Testis (tissue), 3 donors: ENCODE measurements around the gene LMNTD2. TPM values are rescaled to one million over a fixed set of nuclear protein-coding genes. Genes with fewer than 3 reads are reported as not detected.

Experiments
- DNase-seq: peaks from one replicate; pipeline ENCODE4 v3.0.0-alpha.2; 2019
- H3K27ac ChIP-seq, 2 donors: fragments of 200-600 bp; sonication (generic); one replicate each; pipeline ENCODE4 v1.5.1; 2019
- H3K27me3 ChIP-seq: fragments of 200-600 bp; sonication (generic); one replicate; pipeline ENCODE4 v1.5.1; 2019
- H3K36me3 ChIP-seq: fragments of 200-600 bp; sonication (generic); one replicate; pipeline ENCODE4 v1.5.1; 2017; ENCODE audit warnings: low read depth; ENCODE audit errors: missing control alignments
- H3K4me1 ChIP-seq: fragments of 200-600 bp; sonication (generic); one replicate; pipeline ENCODE4 v1.5.1; 2019
- H3K4me3 ChIP-seq, 2 donors: fragments of 200-600 bp; sonication (generic); one replicate each; pipeline ENCODE4 v1.5.1; 2017 to 2019
- H3K9me3 ChIP-seq: fragments of 200-600 bp; sonication (generic); one replicate; pipeline ENCODE4 v1.5.1; 2017
- POLR2A ChIP-seq: fragments of 450-650 bp; IDR thresholded peaks from one replicate; pipeline ENCODE4 v1.6.1; 2017; ENCODE audit warnings: antibody characterized with exemption, mild to moderate bottlenecking, moderate library complexity
- WGBS, 2 donors: methylation state at CpG; one replicate each; pipeline ENCODE4 v1.1.5; 2018; 5-methylcytosine and 5-hydroxymethylcytosine counted together
- intact Hi-C: fragments of 100-400 bp; cut with DNase I; formaldehyde crosslinking; loops from one replicate; pipeline ENCODE4 v1.15.1; 2023; ENCODE audit warnings: low total_unique reads
- polyA plus RNA-seq: library from polyadenylated mRNA; stranded (reverse); fragments of 350-450 nt; fragmentation: Illumina TruSeq; extraction: RNeasy Lipid Tissue Mini Kit (QIAGEN cat#74804); gene quantifications from one replicate; pipeline ENCODE4 v1.2.3, GENCODE V29; 2014; ENCODE audit warnings: low read depth, low replicate concordance; ENCODE audit not compliant: insufficient read depth
- total RNA-seq, 2 donors: library from RNA; depleted of rRNA; stranded (reverse); fragments of >200 nt; gene quantifications; one replicate each; pipeline ENCODE4 v1.2.3, GENCODE V29; 2016
- TF ChIP-seq, protein P1 (sequence below), 3 experiments: fragments of 450-650 bp in 2 of 3; fragments of 200-600 bp in 1 of 3; sonication (generic) in 1 of 3; IDR thresholded peaks; one replicate each; pipeline ENCODE4 v1.5.1; 2016 to 2019; ENCODE audit warnings: antibody characterized with exemption in 3 of 3, mild to moderate bottlenecking in 2 of 3, moderate library complexity in 1 of 3

Gene LMNTD2
- total and polyA plus RNA-seq, 3 donors from 2014 or later = 26.1 to 59.9 (median 29.2) TPM

GRCh38 chr11:607020-607780 is 46.7 kb upstream of the LMNTD2 start:
- intact Hi-C loops = no loop called here
- Histone ChIP-seq H3K36me3 (no peaks in the 10 kb centered on the region), H3K27me3 (no peaks in the 10 kb centered on the region), H3K4me1 (peaks cover 12% of the 10 kb centered on the region), H3K9me3 (no peaks in the 10 kb centered on the region), H3K27ac (peak overlapping the region in 1 of 2 donors; percentile 48), H3K4me3 (no peak overlapping the region)
- DNase-seq = no peak
- no peak for TF ChIP-seq POLR2A
- TF ChIP-seq, protein P1, sequence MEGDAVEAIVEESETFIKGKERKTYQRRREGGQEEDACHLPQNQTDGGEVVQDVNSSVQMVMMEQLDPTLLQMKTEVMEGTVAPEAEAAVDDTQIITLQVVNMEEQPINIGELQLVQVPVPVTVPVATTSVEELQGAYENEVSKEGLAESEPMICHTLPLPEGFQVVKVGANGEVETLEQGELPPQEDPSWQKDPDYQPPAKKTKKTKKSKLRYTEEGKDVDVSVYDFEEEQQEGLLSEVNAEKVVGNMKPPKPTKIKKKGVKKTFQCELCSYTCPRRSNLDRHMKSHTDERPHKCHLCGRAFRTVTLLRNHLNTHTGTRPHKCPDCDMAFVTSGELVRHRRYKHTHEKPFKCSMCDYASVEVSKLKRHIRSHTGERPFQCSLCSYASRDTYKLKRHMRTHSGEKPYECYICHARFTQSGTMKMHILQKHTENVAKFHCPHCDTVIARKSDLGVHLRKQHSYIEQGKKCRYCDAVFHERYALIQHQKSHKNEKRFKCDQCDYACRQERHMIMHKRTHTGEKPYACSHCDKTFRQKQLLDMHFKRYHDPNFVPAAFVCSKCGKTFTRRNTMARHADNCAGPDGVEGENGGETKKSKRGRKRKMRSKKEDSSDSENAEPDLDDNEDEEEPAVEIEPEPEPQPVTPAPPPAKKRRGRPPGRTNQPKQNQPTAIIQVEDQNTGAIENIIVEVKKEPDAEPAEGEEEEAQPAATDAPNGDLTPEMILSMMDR (IDR thresholded peaks at IDR 0.05) = no peak
- 89 to 95% methylated on average over 21 to 35 of the region's 35 CpGs for WGBS, 2 donors

- H3K9me3 ChIP-seq = no peaks in the 10 kb centered on the region
- WGBS, 2 donors = 44 to 80% methylated on average over 3 to 19 of the region's 19 CpGs
- H3K4me1 ChIP-seq = peaks cover 7% of the 10 kb centered on the region
- H3K36me3 ChIP-seq = no peaks in the 10 kb centered on the region
- no peaks in the 10 kb centered on the region for H3K27me3 ChIP-seq
- intact Hi-C loops = no loop called here
- no peak overlapping the region for H3K4me3 ChIP-seq
- peak; percentile 93 for DNase-seq
- TF ChIP-seq POLR2A = no peak
- TF ChIP-seq, protein P1 (IDR thresholded peaks at IDR 0.05) = no peak
- peak overlapping the region; percentile 48 to 58 for H3K27ac ChIP-seq
These were observed 45.7 kb upstream of the LMNTD2 start for GRCh38 chr11:606245-606644.

DNA sequence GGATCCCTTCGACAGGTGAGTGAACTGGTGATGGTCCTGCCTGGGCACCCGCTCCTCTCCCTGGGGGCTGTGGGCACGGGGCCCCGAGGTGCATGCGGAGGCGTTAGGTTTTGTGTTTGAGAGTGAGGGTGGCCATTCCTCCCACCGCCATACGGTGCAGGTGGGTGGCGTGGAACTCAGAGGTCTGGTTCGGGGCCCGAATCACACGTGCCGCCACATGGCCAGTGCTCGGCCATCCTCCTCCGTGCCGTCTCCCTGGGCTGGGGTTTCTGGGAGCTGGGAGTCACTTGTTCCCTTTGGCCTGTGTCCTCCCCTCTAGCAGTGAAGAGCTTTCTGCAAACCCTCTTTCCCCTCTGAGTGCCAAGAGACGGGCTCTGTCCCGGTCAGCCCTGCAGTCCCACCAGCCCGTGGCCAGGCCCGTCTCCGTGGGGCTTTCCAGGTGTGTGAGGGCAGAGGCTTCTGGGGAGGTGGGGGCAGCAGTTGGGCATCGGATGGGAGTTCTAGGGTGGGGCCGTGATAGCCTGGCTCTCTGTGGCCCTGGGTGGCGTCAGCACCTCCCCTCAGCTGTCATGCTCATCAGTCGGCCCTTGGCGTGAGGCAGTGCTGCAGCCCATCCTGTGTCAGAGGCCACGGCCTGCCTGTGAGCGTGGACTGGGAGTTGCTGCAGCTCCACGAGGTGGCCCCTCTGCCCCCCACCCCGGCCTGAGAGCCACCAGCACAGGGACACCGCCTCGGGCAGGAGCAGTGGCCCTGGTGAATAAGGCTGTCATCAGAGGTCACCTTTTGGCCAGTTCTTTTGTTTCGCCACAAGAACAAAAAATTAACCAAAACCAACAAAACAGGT is 45.0 kb upstream of the LMNTD2 start:
- H3K36me3 ChIP-seq = no peaks in the 10 kb centered on the region
- intact Hi-C loops = no loop called here
- DNase-seq = no peak
- no peak overlapping the region for H3K4me3 ChIP-seq
- H3K9me3 ChIP-seq = no peaks in the 10 kb centered on the region
- peak overlapping the region; percentile 48 to 58 for H3K27ac ChIP-seq
- H3K4me1 ChIP-seq = peaks cover 4% of the 10 kb centered on the region
- 79 to 89% methylated on average over 9 to 33 of the region's 33 CpGs for WGBS, 2 donors
- no peak for TF ChIP-seq POLR2A
- TF ChIP-seq, protein P1 (IDR thresholded peaks at IDR 0.05) = no peak
- no peaks in the 10 kb centered on the region for H3K27me3 ChIP-seq

GRCh38 chr11:603154-603553 is 42.6 kb upstream of the LMNTD2 start:
- no peaks in the 10 kb centered on the region for H3K27me3 ChIP-seq
- DNase-seq = no peak
- intact Hi-C loops = no loop called here
- H3K27ac ChIP-seq = no peak overlapping the region
- WGBS, 2 donors = 89 to 91% methylated on average over 13 of the region's 13 CpGs
- H3K9me3 ChIP-seq = no peaks in the 10 kb centered on the region
- H3K4me1 ChIP-seq = peaks cover 4% of the 10 kb centered on the region
- TF ChIP-seq, protein P1 (IDR thresholded peaks at IDR 0.05) = no peak
- no peak for TF ChIP-seq POLR2A
- H3K4me3 ChIP-seq = no peak overlapping the region
- no peaks in the 10 kb centered on the region for H3K36me3 ChIP-seq
